HepG2 (cell line): ENCODE results near the gene LRRC28. TPM values are rescaled to one million over a fixed set of nuclear protein-coding genes. Genes with fewer than 3 reads are reported as not detected.

Experiments used
- ATAC-seq: fragments of 200-7000 bp; cut with Tn5 transposase; 3 replicates; pipeline ENCODE4 v1.9.1; 2020; ENCODE audit warnings: mild to moderate bottlenecking, moderate library complexity
- BruUV-seq: library from RNA; stranded (reverse); fragments of 400-500 nt; replicated peaks from 2 replicates; lab custom pipeline; 2021; lab: Mats Ljungman, UMichigan
- CTCF ChIA-PET: fragments of 300-600 bp; formaldehyde crosslinking; extraction: SDS; loops from one replicate; lab custom pipeline; 2021; ENCODE audit warnings: low total read pairs, inconsistent platforms, low intra/inter-chr PET ratio; lab: Yijun Ruan, JAX
- POLR2A ChIA-PET: fragments of 350-600 bp; sonication (Branson Sonifier 250); formaldehyde crosslinking; loops from one replicate; lab custom pipeline; 2020; ENCODE audit warnings: antibody characterized with exemption, inconsistent platforms; lab: Yijun Ruan, JAX
- DNase-seq: peaks from one replicate; pipeline ENCODE4 v3.0.0-alpha.2; 2015; ENCODE audit warnings: low spot score
- FAIRE-seq: peaks from 3 replicates; lab custom pipeline; 2011; peaks lifted over from hg19 to GRCh38; lab: Jason Lieb, UNC
- H2AFZ ChIP-seq: one replicate; pipeline ENCODE4 v1.6.1; 2011; ENCODE audit warnings: low read length, inconsistent platforms
- H3K27ac ChIP-seq: fragments of 300-600 bp; 3 replicates; pipeline ENCODE4 v1.8.0; 2011; ENCODE audit warnings: mixed run types, mild to moderate bottlenecking, mixed read lengths, low read length, inconsistent platforms; ENCODE audit not compliant: insufficient read depth; ENCODE audit errors: extremely low read length
- H3K27me3 ChIP-seq, 2 experiments: fragments of 200-600 bp in 1 of 2; 2 replicates in 1 of 2; 3 replicates in 1 of 2; pipeline versions ENCODE4 v1.6.0 to v1.8.0; 2011; ENCODE audit warnings: low read length in 2 of 2, mild to moderate bottlenecking in 2 of 2, moderate library complexity in 2 of 2, inconsistent platforms in 1 of 2; ENCODE audit not compliant: insufficient read depth in 2 of 2, control insufficient read depth in 1 of 2
- H3K36me3 ChIP-seq, 2 experiments: fragments of 200-600 bp in 1 of 2; replicated peaks in 1 of 2; 2 replicates in 1 of 2; 3 replicates in 1 of 2; pipeline versions ENCODE4 v1.5.1 to v1.8.0; 2011; ENCODE audit warnings: low read length in 2 of 2, inconsistent platforms in 1 of 2; ENCODE audit not compliant: insufficient read depth in 2 of 2, control insufficient read depth in 1 of 2
- H3K4me1 ChIP-seq: 2 replicates; pipeline ENCODE4 v1.5.1; 2012; ENCODE audit warnings: low read length, inconsistent platforms; ENCODE audit not compliant: insufficient read depth
- H3K4me2 ChIP-seq: 2 replicates; pipeline ENCODE4 v1.6.0; 2011; ENCODE audit warnings: low read depth, low read length, inconsistent platforms
- H3K4me3 ChIP-seq, 3 experiments: fragments of 200-600 bp in 1 of 3; sonication (generic), shearing (Covaris generic) in 1 of 3; replicated peaks in 1 of 3; 2 replicates each; pipeline ENCODE4 v1.5.1; 2011 to 2016; ENCODE audit warnings: low read length in 3 of 3, inconsistent platforms in 2 of 3, low read depth in 2 of 3, mild to moderate bottlenecking in 2 of 3, control low read depth in 1 of 3, mixed read lengths in 1 of 3; ENCODE audit not compliant: insufficient read depth in 1 of 3
- H3K79me2 ChIP-seq: one replicate; pipeline ENCODE4 v1.6.1; 2011; ENCODE audit warnings: low read length, inconsistent platforms; ENCODE audit not compliant: insufficient read depth
- H3K9ac ChIP-seq: 2 replicates; pipeline ENCODE4 v1.6.0; 2011; ENCODE audit warnings: mild to moderate bottlenecking, low read depth, low read length, inconsistent platforms; ENCODE audit not compliant: insufficient read depth
- H3K9me3 ChIP-seq: 2 replicates; pipeline ENCODE4 v1.5.1; 2012; ENCODE audit warnings: mild to moderate bottlenecking, low read length
- H4K20me1 ChIP-seq: 2 replicates; pipeline ENCODE4 v1.6.0; 2011; ENCODE audit warnings: inconsistent platforms, mild to moderate bottlenecking, low read length, moderate library complexity; ENCODE audit not compliant: insufficient read depth
- PRDM4 ChIP-seq: sonication (generic); formaldehyde crosslinking; IDR thresholded peaks from 2 replicates; pipeline ENCODE4 v1.9.0; 2021; ENCODE audit warnings: missing genetic modification reagents, borderline replicate concordance
- SUZ12 ChIP-seq: fragments of 150-350 bp; IDR thresholded peaks from 2 replicates; pipeline ENCODE4 v1.6.1; 2014; ENCODE audit warnings: low read depth, low read length
- THRA ChIP-seq: sonication (generic); formaldehyde crosslinking; IDR thresholded peaks from 2 replicates; pipeline ENCODE4 v1.4.0; 2020; ENCODE audit warnings: missing genetic modification reagents, borderline replicate concordance
- ZNF644 ChIP-seq: IDR thresholded peaks from 2 replicates; pipeline ENCODE4 v1.6.1; 2016; ENCODE audit warnings: low read depth
- ZNF7 ChIP-seq: IDR thresholded peaks from 2 replicates; pipeline ENCODE4 v1.6.1; 2016; ENCODE audit warnings: missing biosample characterization, missing genetic modification reagents
- WGBS: methylation state at CpG from one replicate; pipeline ENCODE4 v1.1.6; 2017; ENCODE audit warnings: low lambda C conversion rate; 5-methylcytosine and 5-hydroxymethylcytosine counted together
- in situ Hi-C: cut with HindIII; loops from 2 replicates; pipeline ENCODE4 v1.10.0; 2017; ENCODE audit warnings: low pct_unique_long_range_greater_than_20kb; ENCODE audit not compliant: extremely low pct_ligation_motif_present
- intact Hi-C: fragments of 100-400 bp; cut with micrococcal nuclease; formaldehyde crosslinking; loops from one replicate; pipeline ENCODE4 v1.10.0; 2022; ENCODE audit not compliant: unreplicated experiment
- polyA plus RNA-seq, 8 experiments: library from polyadenylated mRNA; depleted of rRNA in 3 of 8; stranded (reverse) in 7 of 8; unstranded in 1 of 8; fragments of >200 nt; fragmentation: Illumina TruSeq in 4 of 8; extraction: Trizol in 4 of 8; gene quantifications; 2 replicates each; pipeline versions ENCODE4 v1.2.1 to v1.2.3, GENCODE V29; 2011 to 2016; ENCODE audit warnings: low read depth in 4 of 8, missing spikeins in 1 of 8, mixed read lengths in 1 of 8; ENCODE audit not compliant: insufficient read depth in 1 of 8
- total RNA-seq, 5 experiments: library from RNA; depleted of rRNA; stranded (reverse); fragments of >200 nt; fragmentation: Illumina TruSeq; extraction: Trizol; gene quantifications; 2 replicates each; pipeline ENCODE4 v1.2.3, GENCODE V29; 2016; ENCODE audit warnings: low read depth in 1 of 5

The LRRC28 gene
- total and polyA plus RNA-seq, 2 of the 13 experiments (the other 11 are each of a cell fraction or from before 2014, with no cell fraction given): 17.5 to 21.3 TPM

GRCh38 chr15:99328106-99329072, 77.1 kb downstream of the LRRC28 start (continued):
- TF ChIP-seq SUZ12: no peak
- TF ChIP-seq ZNF644 (CRISPR knock-in tag): peak; percentile 63; the same call in 1 of the 2 replicates
- TF ChIP-seq, all 625 proteins: peak for 14

DNA sequence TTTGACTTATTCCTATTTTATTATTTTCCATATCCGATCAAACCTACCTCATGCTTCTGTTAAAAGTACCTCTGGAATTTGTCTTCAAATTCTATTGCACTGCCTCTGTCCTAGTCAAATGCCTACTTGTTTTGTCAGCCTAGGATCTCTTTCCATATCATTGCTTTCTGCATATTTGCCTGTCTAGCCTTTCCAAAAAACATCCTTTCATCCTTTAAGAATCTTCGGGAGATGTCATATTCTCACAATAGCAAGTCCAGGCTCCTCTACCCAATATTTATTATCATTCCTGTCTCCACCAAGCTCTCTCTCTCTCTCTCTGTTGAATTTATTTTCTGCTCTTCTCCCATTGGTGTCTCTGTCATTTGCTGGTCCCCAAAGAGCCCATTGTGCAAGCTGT, 80.1 kb downstream of the LRRC28 start:
- FAIRE-seq (no peak), ATAC-seq (no peak), DNase-seq (no peak)
- H3K79me2 ChIP-seq: no peaks in the 10 kb centered on the region
- ChIA-PET POLR2A (no interaction called here), CTCF (no interaction called here)
- intact Hi-C loops (no loop called here), in situ Hi-C loops (no loop called here)
- 98% methylated on average over 2 of the region's 2 CpGs for WGBS
- no peak overlapping the region for H3K4me3 ChIP-seq
- H3K9ac ChIP-seq: no peak overlapping the region
- no peak for TF ChIP-seq THRA (CRISPR knock-in tag)
- TF ChIP-seq ZNF7 (CRISPR knock-in tag): no peak
- TF ChIP-seq PRDM4 (CRISPR knock-in tag): no peak
- TF ChIP-seq ZNF644 (CRISPR knock-in tag): no peak
- H3K4me2 ChIP-seq: no peak overlapping the region
- no peak overlapping the region for H3K27ac ChIP-seq
- H3K36me3 ChIP-seq: no peaks in the 10 kb centered on the region
- no peaks in the 10 kb centered on the region for H4K20me1 ChIP-seq
- no TSS peak for BruUV-seq
- no peaks in the 10 kb centered on the region for H3K9me3 ChIP-seq
- H2AFZ ChIP-seq: no peak overlapping the region
- H3K27me3 ChIP-seq: no peaks in the 10 kb centered on the region
- H3K4me1 ChIP-seq: peaks cover 27% of the 10 kb centered on the region
